Activated T-cell treated with anti-CD3 and anti-CD28 coated beads, Interleukin-2, amount 50 U/mL, for 4 hours (primary cell): ENCODE results near the gene SKAP1. TPM values are rescaled to one million over a fixed set of nuclear protein-coding genes. Genes with fewer than 3 reads are reported as not detected.
"Not testable (repeated sequence)": the region's sequence is repeated elsewhere in the genome, so short reads cannot be mapped to it uniquely, and the experiment has no call there.

Experiments used
- ATAC-seq, 2 donors: fragments of 200-7000 bp; cut with Tn5 transposase; one replicate each; pipeline ENCODE4 v1.10.0; 2021
- DNase-seq: peaks from one replicate; pipeline ENCODE4 v3.0.0-alpha.2; 2020
- H3K27me3 Mint-ChIP-seq: one replicate; pipeline ENCODE4 v1.8.0; 2021; ENCODE audit warnings: low read depth, mixed read lengths
- H3K36me3 Mint-ChIP-seq: one replicate; pipeline ENCODE4 v1.8.0; 2022; ENCODE audit warnings: mixed read lengths; ENCODE audit not compliant: insufficient read depth
- H3K4me1 Mint-ChIP-seq: one replicate; pipeline ENCODE4 v1.8.0; 2021; ENCODE audit warnings: low read depth, mixed read lengths
- H3K4me3 Mint-ChIP-seq: one replicate; pipeline ENCODE4 v1.8.0; 2021; ENCODE audit warnings: mild to moderate bottlenecking, moderate library complexity, mixed read lengths
- H3K9me3 Mint-ChIP-seq: one replicate; pipeline ENCODE4 v1.8.0; 2021; ENCODE audit warnings: mixed read lengths
- total RNA-seq, 3 donors: library from RNA; stranded (reverse); gene quantifications; one replicate each; pipeline ENCODE4 v1.2.1, GENCODE V29; 2021

SKAP1 gene
- total RNA-seq, 3 donors from 2014 or later, result 25.8 to 33.9 (median 28.7) TPM

DNA sequence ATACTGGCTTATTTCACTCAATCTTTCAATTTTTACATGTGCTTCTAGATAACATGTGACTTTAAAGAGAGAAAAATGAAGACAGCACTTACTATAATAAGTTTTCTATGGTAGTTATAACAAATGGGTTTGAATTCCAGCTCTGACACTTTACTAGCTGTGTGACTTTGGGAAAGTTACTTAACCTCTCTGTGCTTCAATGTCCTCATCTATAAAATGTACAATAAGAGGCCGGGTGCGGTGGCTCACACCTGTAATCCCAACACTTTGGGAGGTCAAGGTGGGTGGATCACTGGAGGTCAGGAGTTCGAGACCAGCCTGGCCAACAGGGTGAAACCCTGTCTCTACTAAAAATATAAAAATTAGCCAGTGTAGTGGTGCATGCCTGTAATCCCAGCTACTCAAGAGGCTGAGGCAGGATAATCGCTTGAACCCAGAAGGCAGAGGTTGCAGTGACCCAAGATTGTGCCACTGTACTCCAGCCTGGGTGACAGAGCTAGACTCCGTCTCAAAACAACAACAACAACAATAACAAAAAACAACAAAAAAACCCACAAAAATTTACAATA, 184.5 kb downstream of the SKAP1 start:
- not testable (repeated sequence) for H3K36me3 Mint-ChIP-seq, H3K27me3 Mint-ChIP-seq, DNase-seq, H3K4me3 Mint-ChIP-seq, ATAC-seq, H3K9me3 Mint-ChIP-seq
- peaks cover 56% of the 10 kb centered on the region for H3K4me1 Mint-ChIP-seq

GRCh38 chr17:48244814-48245213, 185.2 kb downstream of the SKAP1 start:
- no peaks in the 10 kb centered on the region for H3K27me3 Mint-ChIP-seq
- H3K4me3 Mint-ChIP-seq, result no peak overlapping the region
- peaks cover 3% of the 10 kb centered on the region for H3K36me3 Mint-ChIP-seq
- ATAC-seq (no peak), DNase-seq (no peak)
- no peaks in the 10 kb centered on the region for H3K9me3 Mint-ChIP-seq
- peaks cover 60% of the 10 kb centered on the region for H3K4me1 Mint-ChIP-seq

GRCh38 chr17:48244121-48244711, 185.8 kb downstream of the SKAP1 start:
- Mint-ChIP-seq H3K4me3 (no peak overlapping the region), H3K9me3 (no peaks in the 10 kb centered on the region), H3K36me3 (peaks cover 3% of the 10 kb centered on the region), H3K27me3 (no peaks in the 10 kb centered on the region), H3K4me1 (peaks cover 66% of the 10 kb centered on the region)
- DNase-seq (no peak), ATAC-seq (no peak)

DNA sequence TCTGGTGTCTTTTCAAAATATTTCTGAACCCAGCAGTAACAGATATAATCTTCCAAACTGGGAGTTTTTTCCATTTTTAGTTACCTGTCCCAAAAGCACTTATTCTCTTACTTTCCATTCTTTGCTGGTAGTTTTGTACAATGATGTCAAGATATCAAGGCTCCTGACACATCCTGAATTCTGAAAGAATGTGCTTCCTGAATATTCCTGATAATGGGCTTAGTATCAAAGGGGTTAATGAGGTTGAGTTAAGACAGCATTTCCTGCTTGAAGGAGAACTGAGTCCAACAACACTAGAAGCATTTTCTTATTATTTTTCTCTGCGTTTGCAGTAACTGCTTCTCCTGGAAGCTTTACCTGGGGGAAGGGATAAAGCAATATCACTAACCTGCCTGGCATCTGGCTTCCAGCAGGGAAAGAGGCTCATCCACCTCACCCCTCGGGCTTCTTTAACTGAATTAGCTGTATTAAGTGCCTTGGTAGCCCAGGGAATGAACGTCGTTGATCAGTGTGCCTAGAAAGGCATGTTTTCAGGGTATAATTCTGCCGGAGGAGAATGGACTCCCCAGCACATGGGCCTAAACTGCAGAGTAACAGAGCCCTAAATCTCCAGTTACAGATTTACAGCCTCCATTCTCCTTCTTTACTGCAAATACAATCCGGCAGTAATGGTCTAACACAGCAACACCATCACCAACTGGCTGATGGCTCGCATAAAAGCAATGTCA, 188.1 kb downstream of the SKAP1 start:
- DNase-seq (no peak), ATAC-seq (no peak)
- Mint-ChIP-seq H3K27me3 (no peaks in the 10 kb centered on the region), H3K4me3 (no peak overlapping the region), H3K4me1 (peaks cover 79% of the 10 kb centered on the region), H3K9me3 (no peaks in the 10 kb centered on the region), H3K36me3 (peaks cover 9% of the 10 kb centered on the region)

DNA sequence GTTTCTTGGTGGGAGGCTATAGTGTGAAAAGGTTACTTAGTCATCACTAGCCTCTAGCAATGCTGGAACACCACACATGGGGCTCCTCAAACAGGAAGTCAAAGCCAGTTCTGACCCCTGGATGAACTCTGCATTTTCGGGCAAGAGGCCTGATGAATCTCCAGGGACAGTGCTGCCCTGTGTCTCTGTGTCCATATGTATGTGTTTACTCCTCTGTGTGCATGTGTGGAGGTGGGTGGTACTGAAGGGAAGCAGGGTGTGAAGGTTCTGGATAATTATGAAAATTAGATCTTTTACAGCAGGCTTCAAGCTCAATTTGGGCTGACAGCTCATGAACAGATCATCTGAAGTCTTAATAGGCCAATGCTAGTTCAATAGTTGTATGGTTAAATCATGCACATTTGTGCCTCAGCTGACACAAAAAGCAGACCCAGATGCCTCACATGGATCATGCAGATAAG, 188.9 kb downstream of the SKAP1 start:
- DNase-seq, result no peak
- peak; percentile 69 to 81 for ATAC-seq
- Mint-ChIP-seq H3K4me3 (no peak overlapping the region), H3K4me1 (peaks cover 79% of the 10 kb centered on the region), H3K27me3 (no peaks in the 10 kb centered on the region), H3K36me3 (peaks cover 9% of the 10 kb centered on the region), H3K9me3 (no peaks in the 10 kb centered on the region)

GRCh38 chr17:48240562-48241130, 189.4 kb downstream of the SKAP1 start:
- H3K36me3 Mint-ChIP-seq, result peaks cover 9% of the 10 kb centered on the region
- ATAC-seq (no peak), DNase-seq (no peak)
- no peaks in the 10 kb centered on the region for H3K27me3 Mint-ChIP-seq
- no peak overlapping the region for H3K4me3 Mint-ChIP-seq
- H3K9me3 Mint-ChIP-seq, result no peaks in the 10 kb centered on the region
- peaks cover 79% of the 10 kb centered on the region for H3K4me1 Mint-ChIP-seq

DNA sequence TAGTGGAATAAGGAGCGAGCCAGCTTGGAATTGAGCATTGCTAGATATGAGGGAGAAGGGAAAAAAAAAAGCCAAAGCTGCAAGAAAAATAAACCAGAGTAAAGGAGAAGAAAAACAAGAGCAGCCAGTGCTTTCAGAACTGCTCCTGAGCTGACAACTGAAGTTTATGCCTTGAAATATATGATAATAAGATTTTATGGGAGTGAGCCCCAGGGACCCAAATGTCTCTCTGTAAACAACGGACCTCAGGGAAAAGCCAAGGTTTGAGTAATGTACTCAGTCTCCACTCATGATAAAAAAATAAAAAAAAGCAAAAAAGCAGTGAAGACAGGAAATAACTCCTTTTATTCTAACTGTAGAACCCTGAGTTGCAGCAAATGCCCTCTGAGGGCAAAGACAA, 189.9 kb downstream of the SKAP1 start:
- H3K27me3 Mint-ChIP-seq, result no peaks in the 10 kb centered on the region
- peaks cover 9% of the 10 kb centered on the region for H3K36me3 Mint-ChIP-seq
- no peak for ATAC-seq
- H3K4me1 Mint-ChIP-seq, result peaks cover 75% of the 10 kb centered on the region
- no peak overlapping the region for H3K4me3 Mint-ChIP-seq
- no peak for DNase-seq
- no peaks in the 10 kb centered on the region for H3K9me3 Mint-ChIP-seq

GRCh38 chr17:48239603-48239995, 190.4 kb downstream of the SKAP1 start:
- Mint-ChIP-seq H3K4me1 (peaks cover 72% of the 10 kb centered on the region), H3K9me3 (no peaks in the 10 kb centered on the region), H3K4me3 (no peak overlapping the region), H3K36me3 (peaks cover 12% of the 10 kb centered on the region), H3K27me3 (no peaks in the 10 kb centered on the region)
- ATAC-seq (no peak), DNase-seq (no peak)

DNA sequence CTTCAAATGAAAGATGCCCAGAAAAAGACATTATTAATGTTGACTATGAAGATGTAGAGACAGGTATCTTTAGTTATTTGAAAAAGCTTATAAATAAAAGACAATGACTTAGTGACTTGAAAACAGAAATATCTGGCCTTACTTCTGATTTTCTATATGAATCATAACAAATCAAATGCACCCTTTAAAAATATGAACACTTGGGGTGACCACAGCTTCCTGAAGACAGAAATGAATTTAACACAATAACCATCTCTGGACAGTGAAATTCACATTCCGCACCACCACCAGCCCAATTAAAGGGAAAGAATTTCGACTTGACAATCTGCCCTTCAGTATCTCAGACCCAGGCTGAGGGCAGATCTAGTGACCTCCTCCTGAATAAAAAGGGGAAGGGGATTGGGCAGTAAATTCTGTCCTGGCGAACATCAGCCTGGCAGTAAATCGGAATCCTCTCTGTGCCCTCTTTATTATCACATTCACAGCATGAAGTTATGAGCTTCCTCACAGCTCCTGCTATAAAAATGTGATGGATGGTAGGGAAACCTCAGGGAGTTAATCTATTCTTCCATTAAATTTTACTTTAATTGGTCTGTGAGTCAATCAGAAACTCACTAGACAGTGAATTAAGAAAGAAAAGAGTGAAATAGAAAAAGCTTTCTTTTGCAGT, 190.9 kb downstream of the SKAP1 start:
- Mint-ChIP-seq H3K4me3 (no peak overlapping the region), H3K4me1 (peaks cover 67% of the 10 kb centered on the region)
- DNase-seq, result no peak

DNA sequence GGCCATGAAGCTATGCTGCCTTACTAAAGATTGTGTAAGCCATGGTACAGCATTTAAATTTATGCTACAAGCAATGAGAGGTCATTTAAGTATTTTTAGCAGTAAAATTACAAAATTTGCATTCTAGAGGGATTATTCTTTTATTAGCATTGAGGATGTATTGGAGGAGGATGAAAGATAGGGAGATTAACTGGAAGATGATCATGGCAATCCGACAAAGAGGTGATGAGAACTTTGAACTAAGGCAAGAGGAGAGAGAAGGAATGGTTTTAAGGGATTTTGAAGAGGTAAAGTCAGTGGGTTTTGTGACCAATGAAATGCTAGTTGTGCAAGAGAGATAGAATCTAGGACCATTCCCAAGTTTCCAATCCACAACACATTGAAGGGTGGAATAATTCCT, 192.6 kb downstream of the SKAP1 start:
- no peaks in the 10 kb centered on the region for H3K9me3 Mint-ChIP-seq
- H3K36me3 Mint-ChIP-seq, result peaks cover 16% of the 10 kb centered on the region
- DNase-seq (no peak), ATAC-seq (no peak)
- peaks cover 54% of the 10 kb centered on the region for H3K4me1 Mint-ChIP-seq
- no peak overlapping the region for H3K4me3 Mint-ChIP-seq
- H3K27me3 Mint-ChIP-seq, result no peaks in the 10 kb centered on the region

More for the DNA sequence above, 190.9 kb downstream of the SKAP1 start:
- H3K9me3 Mint-ChIP-seq, result no peaks in the 10 kb centered on the region
- H3K36me3 Mint-ChIP-seq, result peaks cover 14% of the 10 kb centered on the region
- no peaks in the 10 kb centered on the region for H3K27me3 Mint-ChIP-seq
- no peak for ATAC-seq

GRCh38 chr17:48236681-48237134, 193.3 kb downstream of the SKAP1 start:
- peaks cover 47% of the 10 kb centered on the region for H3K4me1 Mint-ChIP-seq
- ATAC-seq (peak in 1 of 2 donors; percentile 43), DNase-seq (no peak)
- no peaks in the 10 kb centered on the region for H3K27me3 Mint-ChIP-seq
- no peak overlapping the region for H3K4me3 Mint-ChIP-seq
- peaks cover 19% of the 10 kb centered on the region for H3K36me3 Mint-ChIP-seq
- no peaks in the 10 kb centered on the region for H3K9me3 Mint-ChIP-seq

DNA sequence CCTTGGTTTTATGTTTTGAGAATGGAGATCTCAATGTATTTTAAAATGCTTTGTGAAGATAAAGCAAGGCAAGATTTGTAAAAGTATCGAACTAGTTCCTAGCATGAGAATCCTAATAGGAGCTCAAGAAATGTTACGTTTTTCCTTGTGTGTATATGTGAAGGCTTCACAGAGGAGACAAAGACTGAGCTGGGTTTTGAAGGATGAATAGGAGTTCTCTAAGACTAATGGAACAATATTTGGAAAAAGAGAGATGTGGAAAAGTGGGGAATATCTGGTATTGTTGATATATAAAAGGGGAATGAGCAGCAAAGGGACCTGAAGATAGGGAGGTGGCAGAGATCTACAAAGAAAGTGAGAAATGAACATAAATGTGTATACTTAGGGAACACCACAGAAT, 195.1 kb downstream of the SKAP1 start:
- DNase-seq (no peak), ATAC-seq (no peak)
- Mint-ChIP-seq H3K4me1 (peaks cover 33% of the 10 kb centered on the region), H3K27me3 (no peaks in the 10 kb centered on the region), H3K9me3 (no peaks in the 10 kb centered on the region), H3K4me3 (no peak overlapping the region), H3K36me3 (peaks cover 21% of the 10 kb centered on the region)

- ATAC-seq (no peak), DNase-seq (no peak)
- Mint-ChIP-seq H3K4me1 (peaks cover 12% of the 10 kb centered on the region), H3K36me3 (peaks cover 13% of the 10 kb centered on the region), H3K9me3 (no peaks in the 10 kb centered on the region), H3K27me3 (no peaks in the 10 kb centered on the region), H3K4me3 (no peak overlapping the region)
Observed at GRCh38 chr17:48231995-48232959, 197.7 kb downstream of the SKAP1 start.
